SK-N-SH (cell line): ENCODE data around the gene TMEM106B. TPM values are rescaled to one million over a fixed set of nuclear protein-coding genes. Genes with fewer than 3 reads are reported as not detected.

Experiments
- CTCF ChIA-PET: fragments of 300-600, 350-600 bp; formaldehyde crosslinking; extraction: SDS; loops from one replicate; lab custom pipeline; 2021; lab: Yijun Ruan, JAX
- POLR2A ChIA-PET: fragments of 350-600 bp; sonication (Branson Sonifier 250); formaldehyde crosslinking; extraction: SDS; loops from one replicate; lab custom pipeline; 2020; ENCODE audit warnings: antibody characterized with exemption, inconsistent platforms; lab: Yijun Ruan, JAX
- DNase-seq: peaks from one replicate; pipeline ENCODE4 v3.0.0; 2012
- H2AFZ ChIP-seq: fragments of 200-600 bp; sonication (generic); 2 replicates; pipeline ENCODE4 v1.8.1; 2016; ENCODE audit warnings: antibody characterized with exemption, mild to moderate bottlenecking, low read depth
- H3F3A ChIP-seq: fragments of 200-600 bp; sonication (generic); replicated peaks from 2 replicates; pipeline ENCODE3; 2016; ENCODE audit warnings: antibody characterized with exemption, mild to moderate bottlenecking; ENCODE audit not compliant: insufficient read depth
- H3K27ac ChIP-seq, 2 experiments: fragments of 200-500 bp in 1 of 2; fragments of 200-600 bp in 1 of 2; sonication (Bioruptor generic) in 1 of 2; sonication (generic), shearing (Covaris generic) in 1 of 2; 2 replicates each; pipeline versions ENCODE4 v1.5.1 to v1.6.1; 2014 to 2016; ENCODE audit warnings: low read depth in 2 of 2, inconsistent platforms in 1 of 2, low read length in 1 of 2, mild to moderate bottlenecking in 1 of 2, mixed read lengths in 1 of 2
- H3K27me3 ChIP-seq: fragments of 200-600 bp; sonication (generic), shearing (Covaris generic); 2 replicates; pipeline ENCODE4 v1.6.1; 2016; ENCODE audit warnings: mixed run types; ENCODE audit not compliant: insufficient read depth
- H3K36me3 ChIP-seq, 2 experiments: fragments of 200-500 bp in 1 of 2; fragments of 200-600 bp in 1 of 2; sonication (Bioruptor generic) in 1 of 2; sonication (generic) in 1 of 2; replicated peaks in 1 of 2; 2 replicates each; pipeline versions ENCODE3 to v1.5.1; 2014 to 2016; ENCODE audit warnings: low read length in 1 of 2, mild to moderate bottlenecking in 1 of 2; ENCODE audit not compliant: insufficient read depth in 2 of 2, control insufficient read depth in 1 of 2
- H3K4me1 ChIP-seq, 2 experiments: fragments of 200-500 bp in 1 of 2; fragments of 200-600 bp in 1 of 2; sonication (Bioruptor generic) in 1 of 2; sonication (generic), shearing (Covaris generic) in 1 of 2; 2 replicates each; pipeline versions ENCODE4 v1.5.1 to v1.6.1; 2014 to 2016; ENCODE audit warnings: low read depth in 1 of 2, low read length in 1 of 2, mixed run types in 1 of 2; ENCODE audit not compliant: insufficient read depth in 2 of 2, control insufficient read depth in 1 of 2
- H3K4me2 ChIP-seq: fragments of 200-600 bp; sonication (generic), shearing (Covaris generic); 2 replicates; pipeline ENCODE4 v1.6.1; 2017; ENCODE audit warnings: mixed run types
- H3K4me3 ChIP-seq, 2 experiments: fragments of 200-500 bp in 1 of 2; fragments of 200-600 bp in 1 of 2; sonication (Bioruptor generic) in 1 of 2; sonication (generic), shearing (Covaris generic) in 1 of 2; 2 replicates each; pipeline versions ENCODE4 v1.5.1 to v1.8.1; 2014 to 2016; ENCODE audit warnings: low read depth in 2 of 2, inconsistent platforms in 1 of 2, low read length in 1 of 2, mild to moderate bottlenecking in 1 of 2, mixed read lengths in 1 of 2, moderate library complexity in 1 of 2
- H3K79me2 ChIP-seq: fragments of 200-600 bp; sonication (generic); 2 replicates; pipeline ENCODE4 v1.8.1; 2017; ENCODE audit warnings: mild to moderate bottlenecking; ENCODE audit not compliant: insufficient read depth
- H3K9ac ChIP-seq: fragments of 200-600 bp; sonication (generic); 2 replicates; pipeline ENCODE4 v1.6.1; 2017; ENCODE audit warnings: mixed run types
- H3K9me2 ChIP-seq: fragments of 200-600 bp; sonication (generic); 2 replicates; pipeline ENCODE4 v1.6.1; 2017; ENCODE audit warnings: mixed run types
- H3K9me3 ChIP-seq: fragments of 200-600 bp; sonication (generic); 2 replicates; pipeline ENCODE4 v1.6.1; 2017; ENCODE audit warnings: mixed run types, mild to moderate bottlenecking, moderate library complexity
- H4K20me1 ChIP-seq: fragments of 200-600 bp; sonication (generic); 2 replicates; pipeline ENCODE4 v1.6.1; 2017; ENCODE audit warnings: mild to moderate bottlenecking, mixed run types; ENCODE audit not compliant: insufficient read depth
- CTCF ChIP-seq: fragments of 200-600 bp; sonication (generic); IDR thresholded peaks from 2 replicates; pipeline ENCODE4 v1.6.1; 2017; ENCODE audit warnings: antibody characterized with exemption, mild to moderate bottlenecking, moderate library complexity
- EZH2phosphoT487 ChIP-seq: fragments of 200-600 bp; sonication (generic); IDR thresholded peaks from 2 replicates; pipeline ENCODE4 v1.6.1; 2017; ENCODE audit warnings: low read depth, mixed run types, mild to moderate bottlenecking, antibody characterized with exemption, moderate library complexity, borderline replicate concordance
- FOSL2 ChIP-seq: IDR thresholded peaks from 2 replicates; pipeline ENCODE4 v1.4.0; 2012; ENCODE audit warnings: low read depth, mild to moderate bottlenecking, moderate library complexity, borderline replicate concordance
- GABPA ChIP-seq: IDR thresholded peaks from 2 replicates; pipeline ENCODE4 v1.4.0; 2012; ENCODE audit warnings: low read depth, mild to moderate bottlenecking
- MEF2A ChIP-seq: IDR thresholded peaks from 2 replicates; pipeline ENCODE4 v1.4.0; 2012; ENCODE audit warnings: low read depth, borderline replicate concordance
- RFX5 ChIP-seq: IDR thresholded peaks from 2 replicates; pipeline ENCODE4 v1.6.1; 2012; ENCODE audit warnings: mild to moderate bottlenecking, improper control_type of control experiment, low read length
- SMC3 ChIP-seq: IDR thresholded peaks from 2 replicates; pipeline ENCODE4 v1.6.1; 2012; ENCODE audit warnings: low read depth, low read length, improper control_type of control experiment
- TAF1 ChIP-seq: IDR thresholded peaks from 2 replicates; pipeline ENCODE4 v1.6.1; 2012; ENCODE audit warnings: low read depth, mild to moderate bottlenecking, low read length, moderate library complexity, borderline replicate concordance
- TEAD4 ChIP-seq: IDR thresholded peaks from 2 replicates; pipeline ENCODE4 v1.4.0; 2012; ENCODE audit warnings: mild to moderate bottlenecking, borderline replicate concordance; ENCODE audit not compliant: insufficient read depth
- USF1 ChIP-seq: IDR thresholded peaks from 2 replicates; pipeline ENCODE4 v1.4.0; 2012; ENCODE audit warnings: low read depth, borderline replicate concordance
- USF2 ChIP-seq: fragments of 150-350 bp; IDR thresholded peaks from 2 replicates; pipeline ENCODE4 v1.6.1; 2017; ENCODE audit warnings: antibody characterized with exemption, low read length, low read depth, borderline replicate concordance
- YY1 ChIP-seq: IDR thresholded peaks from 2 replicates; pipeline ENCODE4 v1.4.0; 2012; ENCODE audit warnings: low read depth, mild to moderate bottlenecking
- WGBS: methylation state at CpG from one replicate; pipeline ENCODE4 v1.1.6; 2017; ENCODE audit warnings: low lambda C conversion rate; 5-methylcytosine and 5-hydroxymethylcytosine counted together
- polyA plus RNA-seq, 3 experiments: library from polyadenylated mRNA; depleted of rRNA; stranded (reverse); fragments of >200 nt; gene quantifications; 2 replicates each; pipeline ENCODE4 v1.2.3, GENCODE V29; 2012

The TMEM106B gene
- polyA plus RNA-seq, 1 of the 3 experiments (the other 2 are of a cell fraction): 20.4 TPM

- Histone ChIP-seq H3K9me3 (no peaks in the 10 kb centered on the region), H3K79me2 (no peaks in the 10 kb centered on the region), H3K9me2 (no peaks in the 10 kb centered on the region), H4K20me1 (no peaks in the 10 kb centered on the region), H3K36me3 (no peaks in the 10 kb centered on the region), H3K4me2 (no peak overlapping the region), H2AFZ (no peak overlapping the region), H3K4me3 (no peak overlapping the region), H3K4me1 (no peaks in the 10 kb centered on the region), H3K27ac (no peak overlapping the region), H3F3A (no peaks in the 10 kb centered on the region)
- no peak for DNase-seq
- POLR2A ChIA-PET: no interaction called here
- WGBS: 55% methylated on average over 7 of the region's 9 CpGs
- TF ChIP-seq RFX5 (no peak), CTCF (no peak), TEAD4 (no peak), FOSL2 (no peak), YY1 (no peak), TAF1 (no peak), EZH2phosphoT487 (no peak)
- TF ChIP-seq, all 33 proteins: peak for 0
- Histone ChIP-seq H3K9ac (no peak overlapping the region), H3K27me3 (no peaks in the 10 kb centered on the region)
- CTCF ChIA-PET: interaction anchor here (1.0 to 1.3 kb wide), 2 partner anchors 9 to 18 kb away, joined by 3 read pairs; no protein-coding TSS in a partner anchor
These were observed 58.2 kb downstream of the TMEM106B start for GRCh38 chr7:12269100-12269895.

GRCh38 chr7:12281038-12281437 is 69.9 kb downstream of the TMEM106B start:
- Histone ChIP-seq H3K4me2 (no peak overlapping the region), H2AFZ (no peak overlapping the region), H3K9me2 (no peaks in the 10 kb centered on the region), H3K27ac (no peak overlapping the region), H3K79me2 (no peaks in the 10 kb centered on the region), H3K9me3 (no peaks in the 10 kb centered on the region), H3K36me3 (no peaks in the 10 kb centered on the region), H3K9ac (no peak overlapping the region), H3K4me3 (no peak overlapping the region), H3K4me1 (no peaks in the 10 kb centered on the region), H3K27me3 (no peaks in the 10 kb centered on the region), H3F3A (no peaks in the 10 kb centered on the region), H4K20me1 (no peaks in the 10 kb centered on the region)
- POLR2A ChIA-PET: no interaction called here
- CTCF ChIA-PET: no interaction called here
- TF ChIP-seq YY1: no peak
- TF ChIP-seq MEF2A: no peak
- no peak for TF ChIP-seq USF2
- no peak for TF ChIP-seq GABPA
- TF ChIP-seq SMC3: no peak
- TF ChIP-seq USF1: no peak
- WGBS: 48% methylated on average over 1 of the region's 1 CpG
- no peak for DNase-seq
